ENCODE measurements around the gene CALCR. TPM values are rescaled to one million over a fixed set of nuclear protein-coding genes. Genes with fewer than 3 reads are reported as not detected.

CALCR gene
- total and polyA plus RNA-seq, 2 donors (not counting 1 experiment from before 2014, with no cell fraction given), result not detected

DNA sequence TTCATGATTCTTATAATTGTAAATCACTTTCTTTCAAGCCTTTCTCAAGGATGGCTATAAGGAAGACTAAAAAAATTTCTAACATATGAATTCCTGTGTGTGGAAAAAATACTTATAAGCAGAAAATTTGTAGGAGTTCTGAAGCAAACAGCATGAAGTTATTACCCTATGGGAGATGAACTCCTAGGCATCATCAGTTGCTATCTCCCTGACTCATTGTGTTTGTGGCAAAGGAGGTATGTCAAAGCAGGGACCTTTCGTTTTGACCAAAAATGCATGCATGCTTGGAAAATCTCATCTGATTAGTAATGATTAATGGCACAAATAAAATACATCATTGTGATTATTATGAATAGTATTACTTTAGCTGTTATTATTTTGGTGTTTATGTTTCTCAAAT is 59.4 kb downstream of the CALCR start:
- H3K9me3 Mint-ChIP-seq (ENCODE audit: insufficient read depth), result no peaks in the 10 kb centered on the region
- WGBS (ENCODE audit: insufficient coverage), result no CpG with 5 or more reads among the region's 1 CpG
- DNase-seq, result no peak

DNA sequence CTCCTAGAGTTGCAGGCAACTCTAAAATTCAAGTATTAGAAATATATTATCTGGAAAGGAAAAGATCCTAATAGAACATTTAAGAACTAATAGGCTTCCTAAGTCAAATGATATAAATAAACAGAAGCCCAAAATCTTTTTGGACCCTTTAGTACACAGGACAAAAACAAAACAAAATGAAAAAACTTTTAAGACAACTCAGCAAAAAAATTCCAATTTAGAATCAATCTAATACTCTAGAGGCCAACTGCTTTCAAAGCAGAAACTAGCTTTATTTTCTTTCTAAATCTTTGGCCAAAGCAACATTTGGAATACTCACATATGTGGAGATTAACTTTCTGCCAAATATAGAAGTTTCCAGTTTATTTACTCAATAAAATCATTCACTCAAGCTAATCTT is 65.2 kb downstream of the CALCR start:
- no peaks in the 10 kb centered on the region for H3K4me1 Mint-ChIP-seq
- Histone ChIP-seq H3K4me2 (replicated peaks; ENCODE audit: low read depth, low read length, poor library complexity, severe bottlenecking) (no peak overlapping the region), H4K20me1 (ENCODE audit: control insufficient read depth, insufficient read depth, low read length, poor library complexity, severe bottlenecking) (no peaks in the 10 kb centered on the region), H3K79me2 (ENCODE audit: control insufficient read depth, insufficient read depth, low read length) (no peaks in the 10 kb centered on the region), H3K9me3 (ENCODE audit: control extremely low read depth in 1 of 3, control insufficient read depth in 2 of 3, insufficient read depth in 1 of 3, low read length in 2 of 3) (no peaks in the 10 kb centered on the region), H3K9ac (ENCODE audit: low read length) (no peak overlapping the region), H3K27ac (ENCODE audit: low read length in 2 of 2) (no peak overlapping the region), H3K36me3 (replicated peaks in 1 of 2; ENCODE audit: control extremely low read depth in 1 of 2, control insufficient read depth in 1 of 2, extremely low read depth in 1 of 2, insufficient read depth in 2 of 2, low read length in 1 of 2) (no peaks in the 10 kb centered on the region), H2AFZ (ENCODE audit: insufficient read depth, low read depth, low read length, poor library complexity, severe bottlenecking) (no peak overlapping the region), H3K4me3 (ENCODE audit: control extremely low read depth in 1 of 5, extremely low read depth in 1 of 5, insufficient read depth in 1 of 5, low read depth in 2 of 5, low read length in 4 of 5) (no peak overlapping the region), H3K4me1 (ENCODE audit: control insufficient read depth in 2 of 2, insufficient read depth in 2 of 2, low read length in 2 of 2) (no peaks in the 10 kb centered on the region), H3K27me3 (replicated peaks in 1 of 4; ENCODE audit: control extremely low read depth in 1 of 4, control insufficient read depth in 3 of 4, insufficient read depth in 4 of 4, low read length in 3 of 4) (no peaks in the 10 kb centered on the region)
- peaks cover 11% of the 10 kb centered on the region for H3K27me3 Mint-ChIP-seq
- CTCF ChIA-PET, result no interaction called here
- H3K9me3 Mint-ChIP-seq (ENCODE audit: insufficient read depth), result no peaks in the 10 kb centered on the region
- TF ChIP-seq, protein P1, sequence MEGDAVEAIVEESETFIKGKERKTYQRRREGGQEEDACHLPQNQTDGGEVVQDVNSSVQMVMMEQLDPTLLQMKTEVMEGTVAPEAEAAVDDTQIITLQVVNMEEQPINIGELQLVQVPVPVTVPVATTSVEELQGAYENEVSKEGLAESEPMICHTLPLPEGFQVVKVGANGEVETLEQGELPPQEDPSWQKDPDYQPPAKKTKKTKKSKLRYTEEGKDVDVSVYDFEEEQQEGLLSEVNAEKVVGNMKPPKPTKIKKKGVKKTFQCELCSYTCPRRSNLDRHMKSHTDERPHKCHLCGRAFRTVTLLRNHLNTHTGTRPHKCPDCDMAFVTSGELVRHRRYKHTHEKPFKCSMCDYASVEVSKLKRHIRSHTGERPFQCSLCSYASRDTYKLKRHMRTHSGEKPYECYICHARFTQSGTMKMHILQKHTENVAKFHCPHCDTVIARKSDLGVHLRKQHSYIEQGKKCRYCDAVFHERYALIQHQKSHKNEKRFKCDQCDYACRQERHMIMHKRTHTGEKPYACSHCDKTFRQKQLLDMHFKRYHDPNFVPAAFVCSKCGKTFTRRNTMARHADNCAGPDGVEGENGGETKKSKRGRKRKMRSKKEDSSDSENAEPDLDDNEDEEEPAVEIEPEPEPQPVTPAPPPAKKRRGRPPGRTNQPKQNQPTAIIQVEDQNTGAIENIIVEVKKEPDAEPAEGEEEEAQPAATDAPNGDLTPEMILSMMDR (IDR thresholded peaks at IDR 0.05), result no peak
- TF ChIP-seq EZH2 (IDR thresholded peaks at IDR 0.05; ENCODE audit: borderline replicate concordance, insufficient read depth, low read depth, low read length, poor library complexity, severe bottlenecking), result no peak
- no peak overlapping the region for H3K27ac Mint-ChIP-seq
- intact Hi-C loops (cut with micrococcal nuclease), result no loop called here
- ATAC-seq (ENCODE audit: low read depth) (no peak), DNase-seq (no peak)
- H3K4me3 Mint-ChIP-seq, result no peak overlapping the region
- POLR2A ChIA-PET, result no interaction called here

More for the DNA sequence above, 59.4 kb downstream of the CALCR start:
- no peak overlapping the region for H3K27ac ChIP-seq (ENCODE audit: low read length in 2 of 2)
- no peaks in the 10 kb centered on the region for H3K79me2 ChIP-seq (ENCODE audit: control insufficient read depth, insufficient read depth, low read length)
- intact Hi-C loops (cut with micrococcal nuclease), result no loop called here
- H3K9ac ChIP-seq (ENCODE audit: low read length), result no peak overlapping the region
- POLR2A ChIA-PET, result no interaction called here
- no peaks in the 10 kb centered on the region for H3K4me1 ChIP-seq (ENCODE audit: control insufficient read depth in 2 of 2, insufficient read depth in 2 of 2, low read length in 2 of 2)
- H3K4me2 ChIP-seq (replicated peaks; ENCODE audit: low read depth, low read length, poor library complexity, severe bottlenecking), result no peak overlapping the region
- H3K27me3 ChIP-seq (replicated peaks in 1 of 4; ENCODE audit: control extremely low read depth in 1 of 4, control insufficient read depth in 3 of 4, insufficient read depth in 4 of 4, low read length in 3 of 4), result no peaks in the 10 kb centered on the region
- Mint-ChIP-seq H3K27me3 (no peaks in the 10 kb centered on the region), H3K4me3 (no peak overlapping the region), H3K27ac (no peak overlapping the region), H3K4me1 (no peaks in the 10 kb centered on the region)
- no peaks in the 10 kb centered on the region for H3K36me3 ChIP-seq (replicated peaks in 1 of 2; ENCODE audit: control extremely low read depth in 1 of 2, control insufficient read depth in 1 of 2, extremely low read depth in 1 of 2, insufficient read depth in 2 of 2, low read length in 1 of 2)
- TF ChIP-seq, protein P1 (IDR thresholded peaks at IDR 0.05), result no peak
- TF ChIP-seq EZH2 (IDR thresholded peaks at IDR 0.05; ENCODE audit: borderline replicate concordance, insufficient read depth, low read depth, low read length, poor library complexity, severe bottlenecking), result no peak
- no peaks in the 10 kb centered on the region for H3K9me3 ChIP-seq (ENCODE audit: control extremely low read depth in 1 of 3, control insufficient read depth in 2 of 3, insufficient read depth in 1 of 3, low read length in 2 of 3)
- no peak overlapping the region for H2AFZ ChIP-seq (ENCODE audit: insufficient read depth, low read depth, low read length, poor library complexity, severe bottlenecking)
- no peak for ATAC-seq (ENCODE audit: low read depth)
- CTCF ChIA-PET, result no interaction called here
- no peaks in the 10 kb centered on the region for H4K20me1 ChIP-seq (ENCODE audit: control insufficient read depth, insufficient read depth, low read length, poor library complexity, severe bottlenecking)
- no peak overlapping the region for H3K4me3 ChIP-seq (ENCODE audit: control extremely low read depth in 1 of 5, extremely low read depth in 1 of 5, insufficient read depth in 1 of 5, low read depth in 2 of 5, low read length in 4 of 5)
